GM13976 (cell line): ENCODE measurements around the gene ISLR.
A peak's percentile ranks its signal among the peaks of the same experiment; 100 is the strongest.

ENCODE experiments used
- DNase-seq: peaks from one replicate; pipeline ENCODE4 v3.0.0; 2012; ENCODE audit warnings: low spot score
- in situ Hi-C: fragments of 300-500 bp; cut with MboI; formaldehyde crosslinking; loops from one replicate; pipeline ENCODE4 v1.12.0; 2022; ENCODE audit warnings: low sequenced_read_pairs, mixed read lengths, inconsistent platforms; ENCODE audit not compliant: unreplicated experiment
- TF ChIP-seq, protein P1 (sequence below): IDR thresholded peaks from 2 replicates; pipeline ENCODE4 v1.5.1; 2012; ENCODE audit warnings: borderline replicate concordance, mild to moderate bottlenecking; ENCODE audit not compliant: insufficient read depth; ENCODE audit errors: extremely low read depth, missing control alignments, control extremely low read depth

The ISLR gene, protein sequence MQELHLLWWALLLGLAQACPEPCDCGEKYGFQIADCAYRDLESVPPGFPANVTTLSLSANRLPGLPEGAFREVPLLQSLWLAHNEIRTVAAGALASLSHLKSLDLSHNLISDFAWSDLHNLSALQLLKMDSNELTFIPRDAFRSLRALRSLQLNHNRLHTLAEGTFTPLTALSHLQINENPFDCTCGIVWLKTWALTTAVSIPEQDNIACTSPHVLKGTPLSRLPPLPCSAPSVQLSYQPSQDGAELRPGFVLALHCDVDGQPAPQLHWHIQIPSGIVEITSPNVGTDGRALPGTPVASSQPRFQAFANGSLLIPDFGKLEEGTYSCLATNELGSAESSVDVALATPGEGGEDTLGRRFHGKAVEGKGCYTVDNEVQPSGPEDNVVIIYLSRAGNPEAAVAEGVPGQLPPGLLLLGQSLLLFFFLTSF

DNA sequence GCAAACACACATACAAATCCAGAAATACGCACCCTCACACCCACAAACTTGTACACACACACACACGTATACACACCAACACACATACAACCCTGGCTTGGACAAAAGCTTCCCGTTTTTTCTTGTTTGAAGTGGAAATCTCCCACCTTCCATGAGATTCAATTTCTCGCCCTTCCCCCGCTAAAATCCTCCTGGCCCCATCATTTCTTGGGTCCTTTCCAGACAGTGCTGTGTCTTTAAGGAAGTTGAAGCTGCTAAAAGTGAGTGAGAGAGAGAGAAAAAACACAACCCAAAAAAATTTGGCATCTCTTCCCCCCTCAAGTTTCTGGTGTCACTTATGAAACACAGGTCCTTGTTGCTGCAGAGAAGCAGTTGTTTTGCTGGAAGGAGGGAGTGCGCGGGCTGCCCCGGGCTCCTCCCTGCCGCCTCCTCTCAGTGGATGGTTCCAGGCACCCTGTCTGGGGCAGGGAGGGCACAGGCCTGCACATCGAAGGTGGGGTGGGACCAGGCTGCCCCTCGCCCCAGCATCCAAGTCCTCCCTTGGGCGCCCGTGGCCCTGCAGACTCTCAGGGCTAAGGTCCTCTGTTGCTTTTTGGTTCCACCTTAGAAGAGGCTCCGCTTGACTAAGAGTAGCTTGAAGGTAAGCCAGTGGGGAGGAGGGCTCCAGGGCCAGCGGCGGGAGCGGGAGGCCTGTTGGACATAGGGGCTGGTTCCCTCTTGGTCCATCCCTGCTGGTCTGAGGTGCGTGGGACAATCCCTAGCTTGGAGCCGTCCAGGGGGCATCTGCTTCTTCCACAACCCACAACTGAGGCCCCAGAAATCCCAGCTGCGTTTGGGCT is at the start of gene ISLR:
Gene ISLR, plus strand, starts transcription at position 331 of the 839 bp plus-strand sequence. CDS start 1,149 bp downstream, outside the sequence.
- no peak for DNase-seq
- TF ChIP-seq, protein P1, sequence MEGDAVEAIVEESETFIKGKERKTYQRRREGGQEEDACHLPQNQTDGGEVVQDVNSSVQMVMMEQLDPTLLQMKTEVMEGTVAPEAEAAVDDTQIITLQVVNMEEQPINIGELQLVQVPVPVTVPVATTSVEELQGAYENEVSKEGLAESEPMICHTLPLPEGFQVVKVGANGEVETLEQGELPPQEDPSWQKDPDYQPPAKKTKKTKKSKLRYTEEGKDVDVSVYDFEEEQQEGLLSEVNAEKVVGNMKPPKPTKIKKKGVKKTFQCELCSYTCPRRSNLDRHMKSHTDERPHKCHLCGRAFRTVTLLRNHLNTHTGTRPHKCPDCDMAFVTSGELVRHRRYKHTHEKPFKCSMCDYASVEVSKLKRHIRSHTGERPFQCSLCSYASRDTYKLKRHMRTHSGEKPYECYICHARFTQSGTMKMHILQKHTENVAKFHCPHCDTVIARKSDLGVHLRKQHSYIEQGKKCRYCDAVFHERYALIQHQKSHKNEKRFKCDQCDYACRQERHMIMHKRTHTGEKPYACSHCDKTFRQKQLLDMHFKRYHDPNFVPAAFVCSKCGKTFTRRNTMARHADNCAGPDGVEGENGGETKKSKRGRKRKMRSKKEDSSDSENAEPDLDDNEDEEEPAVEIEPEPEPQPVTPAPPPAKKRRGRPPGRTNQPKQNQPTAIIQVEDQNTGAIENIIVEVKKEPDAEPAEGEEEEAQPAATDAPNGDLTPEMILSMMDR: no peak
- in situ Hi-C loops: no loop called here

DNA sequence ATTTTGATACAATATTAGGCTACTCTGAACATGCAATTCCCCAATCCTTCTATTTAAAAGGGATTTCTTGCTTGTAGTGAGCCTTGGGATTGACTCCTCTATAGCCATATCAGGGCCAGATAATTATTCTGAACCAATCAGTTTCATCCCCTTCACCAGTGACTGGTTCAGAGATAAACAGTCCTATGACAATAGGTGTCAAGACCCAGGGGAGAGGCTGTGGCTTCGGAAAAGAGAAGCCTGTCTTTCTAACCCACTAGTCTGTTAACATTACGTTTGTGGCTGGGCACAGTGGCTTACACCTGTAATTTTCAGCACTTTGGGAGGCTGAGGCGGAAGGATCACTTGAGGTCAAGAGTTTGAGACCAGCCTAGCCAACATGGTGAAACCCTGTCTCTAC is 49.3 kb upstream of the ISLR start:
- TF ChIP-seq, protein P1: no peak
- no peak for DNase-seq
- in situ Hi-C loops: no loop called here

DNA sequence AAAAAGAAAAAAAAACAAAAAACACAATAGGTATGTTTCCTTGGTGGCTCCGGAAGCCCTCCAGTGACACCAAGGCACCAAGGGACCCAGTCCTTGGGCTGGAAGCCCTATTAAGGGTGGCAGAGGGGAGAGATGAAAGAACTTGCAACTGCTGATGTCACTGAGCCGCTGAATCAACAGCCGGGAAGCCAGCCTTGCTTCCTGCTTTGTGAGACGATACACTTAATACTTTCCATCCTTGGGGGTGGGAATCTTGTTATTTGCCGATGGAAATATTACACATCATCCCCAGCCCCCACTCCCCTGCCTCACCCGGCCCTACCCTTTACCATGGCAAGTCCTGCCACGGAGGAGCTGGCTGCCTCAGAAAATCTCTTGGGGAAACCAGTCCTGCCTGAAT is 48.8 kb upstream of the ISLR start:
- in situ Hi-C loops: loop anchor here (5.0 kb wide), 1 partner anchor 183 kb away; no protein-coding TSS in a partner anchor

GRCh38 chr15:74127255-74127953 is 46.1 kb upstream of the ISLR start:
- TF ChIP-seq, protein P1: peak; percentile 100
- in situ Hi-C loops: loop anchor here (5.0 kb wide), 1 partner anchor 180 kb away; no protein-coding TSS in a partner anchor
- peak; percentile 90 for DNase-seq

More for the DNA sequence above, 48.8 kb upstream of the ISLR start:
- no peak for DNase-seq
- TF ChIP-seq, protein P1: no peak

GRCh38 chr15:74127954-74128784 is 45.3 kb upstream of the ISLR start:
- in situ Hi-C loops: loop anchor here (5.0 kb wide), 1 partner anchor 179 kb away; no protein-coding TSS in a partner anchor

More at GRCh38 chr15:74127954-74128784, 45.3 kb upstream of the ISLR start:
- DNase-seq: peak; percentile 56
- TF ChIP-seq, protein P1: no peak
